ENCODE measurements around the gene AK1. TPM values are rescaled to one million over a fixed set of nuclear protein-coding genes. Genes with fewer than 3 reads are reported as not detected.

The AK1 gene
- total and polyA plus RNA-seq, 2 donors (not counting 3 experiments of a cell fraction or from before 2014, with no cell fraction given) = 115 to 148 TPM

DNA sequence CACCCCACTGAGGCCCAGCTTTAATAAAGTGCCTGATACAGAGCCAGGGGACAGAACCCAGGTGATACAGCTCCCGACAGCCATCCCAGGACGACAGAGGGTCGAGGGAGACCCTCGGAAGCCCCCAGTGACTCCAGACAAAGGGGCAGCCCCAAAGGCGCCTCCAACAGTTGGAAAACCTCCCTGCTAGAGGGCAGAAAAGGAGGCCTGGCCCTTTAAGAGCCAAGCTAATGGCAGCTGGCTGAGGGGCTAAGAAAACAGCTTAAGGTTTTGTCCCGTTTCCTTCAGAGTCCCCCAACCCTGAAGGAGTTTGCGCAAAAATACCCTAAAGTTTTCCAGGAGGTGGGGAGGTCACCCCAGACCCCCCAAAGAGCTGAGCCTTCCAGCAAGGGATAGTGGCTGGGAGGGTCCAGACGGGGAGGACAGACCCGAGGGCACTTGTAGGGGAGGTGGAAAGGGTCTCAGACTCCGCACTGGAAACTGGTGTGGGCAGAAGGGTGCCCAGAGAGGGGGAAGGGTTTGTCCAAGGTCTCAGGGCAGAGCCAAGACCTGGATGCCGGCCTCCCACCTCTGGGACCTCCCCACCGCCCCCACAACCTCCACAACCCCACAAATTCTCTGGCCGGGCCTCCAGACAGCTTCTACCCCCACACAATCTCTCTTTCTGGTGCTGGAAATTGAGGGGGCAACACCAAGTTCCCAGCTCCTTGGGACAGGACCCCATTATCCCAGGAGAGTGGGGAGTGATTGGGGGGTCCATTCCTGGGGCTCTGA, 8.2 kb upstream of the AK1 start:
- Histone ChIP-seq H3K36me3 (ENCODE audit: control insufficient read depth in 2 of 2, extremely low read depth in 1 of 2, insufficient read depth in 2 of 2, low read length in 2 of 2) (peaks cover 8 to 22% of the 10 kb centered on the region in 2 experiments), H3K9me3 (replicated peaks; ENCODE audit: control insufficient read depth, insufficient read depth, low read length) (no peaks in the 10 kb centered on the region), H4K20me1 (replicated peaks; ENCODE audit: control insufficient read depth, extremely low read depth, insufficient read depth, low read length) (no peaks in the 10 kb centered on the region), H2AFZ (ENCODE audit: low read depth, low read length) (no peak overlapping the region), H3K4me1 (ENCODE audit: control insufficient read depth, extremely low read depth, insufficient read depth, low read length) (peaks cover 8% of the 10 kb centered on the region), H3K9ac (replicated peaks; ENCODE audit: extremely low read depth, insufficient read depth, low read length) (no peak overlapping the region), H3K4me3 (replicated peaks in 1 of 3; ENCODE audit: insufficient read depth in 1 of 3, low read depth in 1 of 3, low read length in 3 of 3) (no peak overlapping the region), H3K4me2 (ENCODE audit: insufficient read depth, low read length) (no peak overlapping the region), H3K27me3 (ENCODE audit: control insufficient read depth in 2 of 2, insufficient read depth in 2 of 2, low read length in 2 of 2) (no peaks in the 10 kb centered on the region), H3K79me2 (ENCODE audit: control insufficient read depth, insufficient read depth, low read length) (no peaks in the 10 kb centered on the region), H3K27ac (ENCODE audit: insufficient read depth, low read depth, low read length) (no peak overlapping the region), H3K9me1 (replicated peaks; ENCODE audit: control insufficient read depth, extremely low read depth, insufficient read depth, low read length) (no peaks in the 10 kb centered on the region)
- BruUV-seq (replicated peaks) = TSS peak; percentile 24
- intact Hi-C loops (cut with micrococcal nuclease) (no loop called here), dilution Hi-C loops (cut with MboI; ENCODE audit: extremely low pct_ligation_motif_present, low sequenced_read_pairs) (no loop called here)
- CTCF ChIA-PET = interaction anchor here (0.9 to 1.5 kb wide), 6 partner anchors 16 to 151 kb away, joined by 3 to 5 read pairs (median 3); partner anchors contain the start of gene TOR2A
- FAIRE-seq = no peak
- POLR2A ChIA-PET = interaction anchor here (0.7 to 1.4 kb wide), 2 partner anchors 9 to 19 kb away, joined by 3 read pairs; no protein-coding TSS in a partner anchor
- no peak for DNase-seq (ENCODE audit: low read depth, low spot score)
- TF ChIP-seq, protein P1, sequence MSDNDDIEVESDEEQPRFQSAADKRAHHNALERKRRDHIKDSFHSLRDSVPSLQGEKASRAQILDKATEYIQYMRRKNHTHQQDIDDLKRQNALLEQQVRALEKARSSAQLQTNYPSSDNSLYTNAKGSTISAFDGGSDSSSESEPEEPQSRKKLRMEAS (IDR thresholded peaks at IDR 0.05; ENCODE audit: insufficient read depth, insufficient read length) = no peak
- TF ChIP-seq, protein P2, sequence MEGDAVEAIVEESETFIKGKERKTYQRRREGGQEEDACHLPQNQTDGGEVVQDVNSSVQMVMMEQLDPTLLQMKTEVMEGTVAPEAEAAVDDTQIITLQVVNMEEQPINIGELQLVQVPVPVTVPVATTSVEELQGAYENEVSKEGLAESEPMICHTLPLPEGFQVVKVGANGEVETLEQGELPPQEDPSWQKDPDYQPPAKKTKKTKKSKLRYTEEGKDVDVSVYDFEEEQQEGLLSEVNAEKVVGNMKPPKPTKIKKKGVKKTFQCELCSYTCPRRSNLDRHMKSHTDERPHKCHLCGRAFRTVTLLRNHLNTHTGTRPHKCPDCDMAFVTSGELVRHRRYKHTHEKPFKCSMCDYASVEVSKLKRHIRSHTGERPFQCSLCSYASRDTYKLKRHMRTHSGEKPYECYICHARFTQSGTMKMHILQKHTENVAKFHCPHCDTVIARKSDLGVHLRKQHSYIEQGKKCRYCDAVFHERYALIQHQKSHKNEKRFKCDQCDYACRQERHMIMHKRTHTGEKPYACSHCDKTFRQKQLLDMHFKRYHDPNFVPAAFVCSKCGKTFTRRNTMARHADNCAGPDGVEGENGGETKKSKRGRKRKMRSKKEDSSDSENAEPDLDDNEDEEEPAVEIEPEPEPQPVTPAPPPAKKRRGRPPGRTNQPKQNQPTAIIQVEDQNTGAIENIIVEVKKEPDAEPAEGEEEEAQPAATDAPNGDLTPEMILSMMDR (IDR thresholded peaks at IDR 0.05; ENCODE audit: extremely low read depth in 1 of 2, insufficient read depth in 1 of 2, low read depth in 1 of 2, low read length in 2 of 2) = no peak
- TF ChIP-seq MYC (IDR thresholded peaks at IDR 0.05; ENCODE audit: low read depth, low read length) (no peak), POLR2AphosphoS5 (IDR thresholded peaks at IDR 0.05; ENCODE audit: insufficient read depth, low read depth, low read length) (no peak), FOS (IDR thresholded peaks at IDR 0.05; ENCODE audit: borderline replicate concordance, insufficient read depth, low read length) (no peak), EZH2 (IDR thresholded peaks at IDR 0.05; ENCODE audit: borderline replicate concordance, low read depth, low read length, severe bottlenecking) (no peak), JUN (IDR thresholded peaks at IDR 0.05; ENCODE audit: borderline replicate concordance, insufficient read depth, insufficient read length, low read depth) (no peak), POLR2A (IDR thresholded peaks at IDR 0.05; ENCODE audit: low read depth, low read length) (no peak), GATA2 (IDR thresholded peaks at IDR 0.05; ENCODE audit: insufficient read depth, insufficient read length, low read depth, low read length) (no peak)

Data from endothelial cell of umbilical vein (primary cell).